ENCODE measurements around the gene WAS.

Gene WAS

DNA sequence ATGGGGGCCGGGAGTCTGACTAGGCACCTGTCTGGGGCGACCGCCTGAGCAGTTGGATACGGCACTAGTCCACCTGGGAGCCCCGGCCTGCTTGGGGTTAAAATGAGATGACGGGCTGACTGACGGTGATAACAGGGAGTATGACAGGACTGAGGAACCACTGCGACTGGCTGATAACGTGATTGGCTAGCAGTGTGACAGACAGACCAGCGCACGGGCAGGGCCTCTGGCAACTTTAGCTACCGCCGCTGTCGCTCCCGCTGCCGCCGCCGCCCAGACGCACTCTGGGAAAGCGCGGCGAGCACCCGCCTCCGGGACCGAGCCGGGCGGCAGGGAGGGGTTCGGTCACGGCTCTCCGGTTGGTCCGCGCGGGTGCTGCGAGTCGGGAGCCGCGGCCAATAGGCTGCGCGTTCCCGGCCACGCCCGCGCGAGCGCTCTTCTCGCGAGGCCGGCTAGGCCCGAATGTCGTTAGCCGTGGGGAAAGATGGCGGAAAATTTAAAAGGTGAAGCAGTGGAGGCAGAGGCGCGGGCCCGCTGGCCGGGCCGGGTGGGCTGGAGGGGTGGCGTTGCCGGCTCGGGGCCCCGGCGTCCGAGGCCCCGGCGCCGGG, 12.8 kb downstream of the WAS start, which contains the start of gene SUV39H1:
SUV39H1 (plus strand) TSS at position 434 of the 608 bp plus-strand sequence; CDS start at position 485, 51 bp downstream.
- H3K4me3 ChIP-seq (ENCODE audit: control insufficient read depth, low read depth, low read length): peak within 1 kb of the TSS; percentile 62
- TF ChIP-seq CTCF (IDR thresholded peaks at IDR 0.05; ENCODE audit: control insufficient read depth, insufficient read depth, low read depth, low read length, missing control alignments): no peak
- DNase-seq (ENCODE audit: low read depth): no peak

DNA sequence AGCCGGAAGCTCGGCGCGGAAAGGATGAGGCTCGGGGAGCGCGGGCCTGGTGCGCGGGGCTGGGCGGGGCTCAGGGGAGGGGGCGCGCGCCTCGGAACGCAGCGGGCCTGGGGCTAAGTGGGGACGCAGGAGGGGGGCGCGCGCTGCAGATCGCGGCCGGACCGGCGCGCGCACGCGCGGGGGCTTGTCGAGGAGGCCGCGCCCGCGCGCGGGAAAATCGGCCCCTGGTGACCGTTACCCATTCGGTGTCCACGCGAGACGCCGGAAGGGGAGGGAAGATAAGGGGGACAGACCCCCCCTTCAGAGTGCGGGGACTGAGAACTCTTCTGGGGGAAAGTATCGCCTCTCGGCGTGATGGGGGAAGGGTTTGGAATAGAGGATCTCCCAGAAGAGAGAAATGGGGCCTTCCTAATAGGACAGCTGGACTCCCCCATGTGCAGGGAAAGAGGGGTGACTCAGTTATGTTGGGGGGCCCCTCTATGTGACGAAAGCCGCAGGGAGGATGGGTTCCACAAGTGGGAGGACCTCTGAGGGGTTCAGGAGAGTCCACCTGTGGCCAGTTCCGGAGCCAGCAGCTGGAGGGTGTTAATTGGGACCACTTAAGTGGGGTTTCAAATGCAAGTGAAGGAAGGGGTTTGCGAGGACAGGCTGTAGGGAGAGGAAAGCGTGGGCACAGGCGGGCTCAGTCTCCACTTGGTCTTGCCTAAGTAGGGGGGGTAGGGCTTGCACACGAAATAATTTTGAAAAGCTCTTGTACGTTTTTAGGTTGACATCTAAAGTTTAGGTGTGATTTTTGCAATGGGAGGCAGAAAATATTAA, 13.5 kb downstream of the WAS start:
- peak overlapping the region; percentile 59 for H3K4me3 ChIP-seq (ENCODE audit: control insufficient read depth, low read depth, low read length)
- no peak for DNase-seq (ENCODE audit: low read depth)
- no peak for TF ChIP-seq CTCF (IDR thresholded peaks at IDR 0.05; ENCODE audit: control insufficient read depth, insufficient read depth, low read depth, low read length, missing control alignments)

GRCh38 chrX:48698306-48698705, 14.7 kb downstream of the WAS start:
- H3K4me3 ChIP-seq (ENCODE audit: control insufficient read depth, low read depth, low read length): no peak overlapping the region
- no peak for TF ChIP-seq CTCF (IDR thresholded peaks at IDR 0.05; ENCODE audit: control insufficient read depth, insufficient read depth, low read depth, low read length, missing control alignments)
- DNase-seq (ENCODE audit: low read depth): no peak

GRCh38 chrX:48700246-48700645, 16.6 kb downstream of the WAS start:
- no peak for DNase-seq (ENCODE audit: low read depth)
- no peak for TF ChIP-seq CTCF (IDR thresholded peaks at IDR 0.05; ENCODE audit: control insufficient read depth, insufficient read depth, low read depth, low read length, missing control alignments)
- no peak overlapping the region for H3K4me3 ChIP-seq (ENCODE audit: control insufficient read depth, low read depth, low read length)

- TF ChIP-seq CTCF (IDR thresholded peaks at IDR 0.05; ENCODE audit: control insufficient read depth, insufficient read depth, low read depth, low read length, missing control alignments): no peak
- DNase-seq (ENCODE audit: low read depth): no peak
Measured at GRCh38 chrX:48700951-48701653, 17.5 kb downstream of the WAS start.

DNA sequence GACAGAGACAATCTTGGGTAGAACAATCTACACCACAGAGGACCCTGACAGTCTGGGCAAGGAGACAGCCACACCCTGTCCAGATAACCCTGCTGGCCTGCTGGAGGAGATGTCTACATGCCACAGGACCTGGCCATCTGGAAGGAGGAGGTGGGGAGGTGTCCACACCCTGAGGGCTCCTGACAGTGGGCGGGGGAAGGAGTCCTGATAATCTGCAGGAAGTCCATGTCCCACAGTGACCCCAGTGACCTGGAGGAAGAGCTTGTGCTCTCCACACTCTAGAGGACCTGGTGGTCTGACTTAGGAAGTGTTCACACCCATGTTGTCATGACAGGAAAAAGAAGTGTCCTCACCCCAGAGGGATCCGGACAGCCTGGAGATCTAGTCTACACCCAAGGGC, 18.4 kb downstream of the WAS start:
- no peak for TF ChIP-seq CTCF (IDR thresholded peaks at IDR 0.05; ENCODE audit: control insufficient read depth, insufficient read depth, low read depth, low read length, missing control alignments)
- no peak for DNase-seq (ENCODE audit: low read depth)
- H3K4me3 ChIP-seq (ENCODE audit: control insufficient read depth, low read depth, low read length): no peak overlapping the region

More at GRCh38 chrX:48700951-48701653, 17.5 kb downstream of the WAS start:
- no peak overlapping the region for H3K4me3 ChIP-seq (ENCODE audit: control insufficient read depth, low read depth, low read length)

All from AG09309 (cell line).